HepG2 (cell line): Measurements from ENCODE around the gene FBXO9. TPM values are rescaled to one million over a fixed set of nuclear protein-coding genes. Genes with fewer than 3 reads are reported as not detected.

ENCODE experiments used
- ATAC-seq: fragments of 200-7000 bp; cut with Tn5 transposase; 3 replicates; pipeline ENCODE4 v1.9.1; 2020; ENCODE audit warnings: mild to moderate bottlenecking, moderate library complexity
- BruUV-seq: library from RNA; stranded (reverse); fragments of 400-500 nt; replicated peaks from 2 replicates; lab custom pipeline; 2021; lab: Mats Ljungman, UMichigan
- CTCF ChIA-PET: fragments of 300-600 bp; formaldehyde crosslinking; extraction: SDS; loops from one replicate; lab custom pipeline; 2021; ENCODE audit warnings: low total read pairs, inconsistent platforms, low intra/inter-chr PET ratio; lab: Yijun Ruan, JAX
- POLR2A ChIA-PET: fragments of 350-600 bp; sonication (Branson Sonifier 250); formaldehyde crosslinking; loops from one replicate; lab custom pipeline; 2020; ENCODE audit warnings: antibody characterized with exemption, inconsistent platforms; lab: Yijun Ruan, JAX
- DNase-seq: peaks from one replicate; pipeline ENCODE4 v3.0.0-alpha.2; 2015; ENCODE audit warnings: low spot score
- FAIRE-seq: peaks from 3 replicates; lab custom pipeline; 2011; peaks lifted over from hg19 to GRCh38; lab: Jason Lieb, UNC
- H2AFZ ChIP-seq: one replicate; pipeline ENCODE4 v1.6.1; 2011; ENCODE audit warnings: low read length, inconsistent platforms
- H3K27ac ChIP-seq: fragments of 300-600 bp; 3 replicates; pipeline ENCODE4 v1.8.0; 2011; ENCODE audit warnings: mixed run types, mild to moderate bottlenecking, mixed read lengths, low read length, inconsistent platforms; ENCODE audit not compliant: insufficient read depth; ENCODE audit errors: extremely low read length
- H3K27me3 ChIP-seq, 2 experiments: fragments of 200-600 bp in 1 of 2; 2 replicates in 1 of 2; 3 replicates in 1 of 2; pipeline versions ENCODE4 v1.6.0 to v1.8.0; 2011; ENCODE audit warnings: low read length in 2 of 2, mild to moderate bottlenecking in 2 of 2, moderate library complexity in 2 of 2, inconsistent platforms in 1 of 2; ENCODE audit not compliant: insufficient read depth in 2 of 2, control insufficient read depth in 1 of 2
- H3K36me3 ChIP-seq, 2 experiments: fragments of 200-600 bp in 1 of 2; replicated peaks in 1 of 2; 2 replicates in 1 of 2; 3 replicates in 1 of 2; pipeline versions ENCODE4 v1.5.1 to v1.8.0; 2011; ENCODE audit warnings: low read length in 2 of 2, inconsistent platforms in 1 of 2; ENCODE audit not compliant: insufficient read depth in 2 of 2, control insufficient read depth in 1 of 2
- H3K4me1 ChIP-seq: 2 replicates; pipeline ENCODE4 v1.5.1; 2012; ENCODE audit warnings: low read length, inconsistent platforms; ENCODE audit not compliant: insufficient read depth
- H3K4me2 ChIP-seq: 2 replicates; pipeline ENCODE4 v1.6.0; 2011; ENCODE audit warnings: low read depth, low read length, inconsistent platforms
- H3K4me3 ChIP-seq, 3 experiments: fragments of 200-600 bp in 1 of 3; sonication (generic), shearing (Covaris generic) in 1 of 3; replicated peaks in 1 of 3; 2 replicates each; pipeline ENCODE4 v1.5.1; 2011 to 2016; ENCODE audit warnings: low read length in 3 of 3, inconsistent platforms in 2 of 3, low read depth in 2 of 3, mild to moderate bottlenecking in 2 of 3, control low read depth in 1 of 3, mixed read lengths in 1 of 3; ENCODE audit not compliant: insufficient read depth in 1 of 3
- H3K79me2 ChIP-seq: one replicate; pipeline ENCODE4 v1.6.1; 2011; ENCODE audit warnings: low read length, inconsistent platforms; ENCODE audit not compliant: insufficient read depth
- H3K9ac ChIP-seq: 2 replicates; pipeline ENCODE4 v1.6.0; 2011; ENCODE audit warnings: mild to moderate bottlenecking, low read depth, low read length, inconsistent platforms; ENCODE audit not compliant: insufficient read depth
- H3K9me3 ChIP-seq: 2 replicates; pipeline ENCODE4 v1.5.1; 2012; ENCODE audit warnings: mild to moderate bottlenecking, low read length
- H4K20me1 ChIP-seq: 2 replicates; pipeline ENCODE4 v1.6.0; 2011; ENCODE audit warnings: inconsistent platforms, mild to moderate bottlenecking, low read length, moderate library complexity; ENCODE audit not compliant: insufficient read depth
- CHD2 ChIP-seq: IDR thresholded peaks from 2 replicates; pipeline ENCODE4 v1.6.1; 2011; ENCODE audit warnings: low read depth, low read length, improper control_type of control experiment
- KDM1A ChIP-seq: IDR thresholded peaks from 2 replicates; pipeline ENCODE4 v1.6.1; 2016; ENCODE audit warnings: missing compliant biosample characterization
- KDM5B ChIP-seq: sonication (generic); formaldehyde crosslinking; IDR thresholded peaks from 2 replicates; pipeline ENCODE4 v1.4.0; 2020; ENCODE audit warnings: missing genetic modification reagents, mild to moderate bottlenecking, borderline replicate concordance
- MEIS2 ChIP-seq: sonication (generic); formaldehyde crosslinking; IDR thresholded peaks from 2 replicates; pipeline ENCODE4 v1.9.0; 2021; ENCODE audit warnings: mild to moderate bottlenecking, missing genetic modification reagents
- PRPF4 ChIP-seq: fragments of 200-400 bp; formaldehyde crosslinking; IDR thresholded peaks from 2 replicates; pipeline ENCODE4 v1.6.1; 2016; ENCODE audit warnings: low read length, low read depth; ENCODE audit not compliant: poor library complexity, severe bottlenecking
- SATB2 ChIP-seq: sonication (generic); formaldehyde crosslinking; IDR thresholded peaks from 2 replicates; pipeline ENCODE4 v1.5.0; 2020; ENCODE audit warnings: missing genetic modification reagents
- SMAD3 ChIP-seq: sonication (generic); formaldehyde crosslinking; IDR thresholded peaks from 2 replicates; pipeline ENCODE4 v1.4.0; 2020; ENCODE audit warnings: missing genetic modification reagents
- SRY ChIP-seq: sonication (generic); formaldehyde crosslinking; IDR thresholded peaks from 2 replicates; pipeline ENCODE4 v1.8.0; 2022; ENCODE audit warnings: mild to moderate bottlenecking, missing genetic modification reagents
- ZBTB1 ChIP-seq: sonication (generic); formaldehyde crosslinking; IDR thresholded peaks from 2 replicates; pipeline ENCODE4 v1.4.0; 2020; ENCODE audit warnings: missing genetic modification reagents, borderline replicate concordance
- ZGPAT ChIP-seq: IDR thresholded peaks from 2 replicates; pipeline ENCODE4 v1.6.1; 2016; ENCODE audit warnings: mild to moderate bottlenecking
- ZNF253 ChIP-seq: sonication (generic); formaldehyde crosslinking; IDR thresholded peaks from 2 replicates; pipeline ENCODE4 v1.8.0; 2022; ENCODE audit warnings: mild to moderate bottlenecking, missing genetic modification reagents, borderline replicate concordance
- ZNF292 ChIP-seq: sonication (generic); formaldehyde crosslinking; IDR thresholded peaks from 2 replicates; pipeline ENCODE4 v1.8.1; 2022; ENCODE audit warnings: mild to moderate bottlenecking, low read depth, missing genetic modification reagents, borderline replicate concordance
- ZNF34 ChIP-seq: sonication (generic); formaldehyde crosslinking; IDR thresholded peaks from 2 replicates; pipeline ENCODE4 v1.4.0; 2020; ENCODE audit warnings: mild to moderate bottlenecking, missing genetic modification reagents, borderline replicate concordance
- ZNF572 ChIP-seq: sonication (generic); formaldehyde crosslinking; IDR thresholded peaks from 2 replicates; pipeline ENCODE4 v1.5.1; 2020; ENCODE audit warnings: mild to moderate bottlenecking, missing genetic modification reagents
- ZNF577 ChIP-seq: sonication (generic); formaldehyde crosslinking; IDR thresholded peaks from 2 replicates; pipeline ENCODE4 v1.4.0; 2020; ENCODE audit warnings: mild to moderate bottlenecking, low read depth, missing genetic modification reagents, borderline replicate concordance
- ZNF850 ChIP-seq: sonication (generic); formaldehyde crosslinking; conservative IDR thresholded peaks from 2 replicates; pipeline ENCODE4 v1.9.0; 2021; ENCODE audit warnings: mild to moderate bottlenecking, missing genetic modification reagents
- WGBS: methylation state at CpG from one replicate; pipeline ENCODE4 v1.1.6; 2017; ENCODE audit warnings: low lambda C conversion rate; 5-methylcytosine and 5-hydroxymethylcytosine counted together
- in situ Hi-C: cut with HindIII; loops from 2 replicates; pipeline ENCODE4 v1.10.0; 2017; ENCODE audit warnings: low pct_unique_long_range_greater_than_20kb; ENCODE audit not compliant: extremely low pct_ligation_motif_present
- intact Hi-C: fragments of 100-400 bp; cut with micrococcal nuclease; formaldehyde crosslinking; loops from one replicate; pipeline ENCODE4 v1.10.0; 2022; ENCODE audit not compliant: unreplicated experiment
- polyA plus RNA-seq, 8 experiments: library from polyadenylated mRNA; depleted of rRNA in 3 of 8; stranded (reverse) in 7 of 8; unstranded in 1 of 8; fragments of >200 nt; fragmentation: Illumina TruSeq in 4 of 8; extraction: Trizol in 4 of 8; gene quantifications; 2 replicates each; pipeline versions ENCODE4 v1.2.1 to v1.2.3, GENCODE V29; 2011 to 2016; ENCODE audit warnings: low read depth in 4 of 8, missing spikeins in 1 of 8, mixed read lengths in 1 of 8; ENCODE audit not compliant: insufficient read depth in 1 of 8
- total RNA-seq, 5 experiments: library from RNA; depleted of rRNA; stranded (reverse); fragments of >200 nt; fragmentation: Illumina TruSeq; extraction: Trizol; gene quantifications; 2 replicates each; pipeline ENCODE4 v1.2.3, GENCODE V29; 2016; ENCODE audit warnings: low read depth in 1 of 5
- TF ChIP-seq, protein P1 (sequence below): sonication (generic); formaldehyde crosslinking; conservative IDR thresholded peaks from 2 replicates; pipeline ENCODE4 v1.8.0; 2022; ENCODE audit warnings: mild to moderate bottlenecking, moderate library complexity, missing genetic modification reagents
- TF ChIP-seq, protein P2 (sequence below): sonication (generic); formaldehyde crosslinking; IDR thresholded peaks from 2 replicates; pipeline ENCODE4 v1.4.0; 2020; ENCODE audit warnings: mild to moderate bottlenecking, missing genetic modification reagents, borderline replicate concordance
- TF ChIP-seq, protein P3 (sequence below): sonication (generic); formaldehyde crosslinking; IDR thresholded peaks from 2 replicates; pipeline ENCODE4 v1.4.0; 2020; ENCODE audit warnings: missing genetic modification reagents, borderline replicate concordance

The FBXO9 gene
- total and polyA plus RNA-seq, 2 of the 13 experiments (the other 11 are each of a cell fraction or from before 2014, with no cell fraction given): 64.3 to 98.4 TPM

DNA sequence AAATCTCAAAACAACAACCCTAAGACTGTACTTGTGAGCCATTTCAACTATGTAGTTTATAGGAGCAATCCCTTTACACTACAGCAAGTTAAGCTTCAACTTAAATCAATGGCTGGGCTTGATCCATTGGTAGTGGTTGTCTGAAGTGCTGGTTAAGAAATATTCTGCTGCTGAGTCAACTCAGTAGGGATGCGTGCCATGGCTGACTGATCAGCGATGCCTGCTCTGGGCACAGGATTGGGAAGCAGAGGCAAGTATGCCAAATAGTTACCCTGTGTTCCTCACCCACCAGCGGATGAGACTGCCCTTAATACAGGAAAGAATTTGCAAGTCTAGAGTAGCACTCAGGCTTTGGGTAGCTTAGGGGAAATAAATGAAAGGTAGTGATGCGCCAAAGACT lies 41.9 kb downstream of the FBXO9 start:
- Histone ChIP-seq H3K27ac (no peak overlapping the region), H3K4me3 (no peak overlapping the region), H3K79me2 (no peaks in the 10 kb centered on the region), H3K4me2 (no peak overlapping the region), H3K4me1 (peaks cover 29% of the 10 kb centered on the region), H2AFZ (no peak overlapping the region), H3K9ac (no peak overlapping the region), H3K27me3 (no peaks in the 10 kb centered on the region), H3K9me3 (no peaks in the 10 kb centered on the region)
- CTCF ChIA-PET: no interaction called here
- 72% methylated on average over 4 of the region's 4 CpGs for WGBS
- DNase-seq: no peak
- FAIRE-seq: no peak
- in situ Hi-C loops (no loop called here), intact Hi-C loops (no loop called here)
- POLR2A ChIA-PET: no interaction called here
- ATAC-seq: no peak
- BruUV-seq: no TSS peak
- no peak for TF ChIP-seq SMAD3 (CRISPR knock-in tag)
- no peak for TF ChIP-seq ZNF253 (CRISPR knock-in tag)
- TF ChIP-seq MEIS2 (CRISPR knock-in tag): no peak
- TF ChIP-seq, protein P1, sequence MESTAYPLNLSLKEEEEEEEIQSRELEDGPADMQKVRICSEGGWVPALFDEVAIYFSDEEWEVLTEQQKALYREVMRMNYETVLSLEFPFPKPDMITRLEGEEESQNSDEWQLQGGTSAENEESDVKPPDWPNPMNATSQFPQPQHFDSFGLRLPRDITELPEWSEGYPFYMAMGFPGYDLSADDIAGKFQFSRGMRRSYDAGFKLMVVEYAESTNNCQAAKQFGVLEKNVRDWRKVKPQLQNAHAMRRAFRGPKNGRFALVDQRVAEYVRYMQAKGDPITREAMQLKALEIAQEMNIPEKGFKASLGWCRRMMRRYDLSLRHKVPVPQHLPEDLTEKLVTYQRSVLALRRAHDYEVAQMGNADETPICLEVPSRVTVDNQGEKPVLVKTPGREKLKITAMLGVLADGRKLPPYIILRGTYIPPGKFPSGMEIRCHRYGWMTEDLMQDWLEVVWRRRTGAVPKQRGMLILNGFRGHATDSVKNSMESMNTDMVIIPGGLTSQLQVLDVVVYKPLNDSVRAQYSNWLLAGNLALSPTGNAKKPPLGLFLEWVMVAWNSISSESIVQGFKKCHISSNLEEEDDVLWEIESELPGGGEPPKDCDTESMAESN (CRISPR knock-in tag): no peak
- TF ChIP-seq ZNF34 (CRISPR knock-in tag): no peak
- TF ChIP-seq PRPF4: no peak
- TF ChIP-seq SRY: no peak
- TF ChIP-seq ZBTB1: no peak
- TF ChIP-seq ZGPAT: no peak
- TF ChIP-seq ZNF572 (CRISPR knock-in tag): no peak
- no peak for TF ChIP-seq SATB2 (CRISPR knock-in tag)
- no peak for TF ChIP-seq CHD2
- no peak for TF ChIP-seq ZNF577 (CRISPR knock-in tag)
- TF ChIP-seq, protein P2, sequence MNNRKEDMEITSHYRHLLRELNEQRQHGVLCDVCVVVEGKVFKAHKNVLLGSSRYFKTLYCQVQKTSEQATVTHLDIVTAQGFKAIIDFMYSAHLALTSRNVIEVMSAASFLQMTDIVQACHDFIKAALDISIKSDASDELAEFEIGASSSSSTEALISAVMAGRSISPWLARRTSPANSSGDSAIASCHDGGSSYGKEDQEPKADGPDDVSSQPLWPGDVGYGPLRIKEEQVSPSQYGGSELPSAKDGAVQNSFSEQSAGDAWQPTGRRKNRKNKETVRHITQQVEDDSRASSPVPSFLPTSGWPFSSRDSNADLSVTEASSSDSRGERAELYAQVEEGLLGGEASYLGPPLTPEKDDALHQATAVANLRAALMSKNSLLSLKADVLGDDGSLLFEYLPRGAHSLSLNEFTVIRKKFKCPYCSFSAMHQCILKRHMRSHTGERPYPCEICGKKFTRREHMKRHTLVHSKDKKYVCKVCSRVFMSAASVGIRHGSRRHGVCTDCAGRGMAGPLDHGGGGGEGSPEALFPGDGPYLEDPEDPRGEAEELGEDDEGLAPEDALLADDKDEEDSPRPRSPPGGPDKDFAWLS (CRISPR knock-in tag): no peak
- TF ChIP-seq KDM1A (CRISPR knock-in tag): no peak
- TF ChIP-seq, protein P3, sequence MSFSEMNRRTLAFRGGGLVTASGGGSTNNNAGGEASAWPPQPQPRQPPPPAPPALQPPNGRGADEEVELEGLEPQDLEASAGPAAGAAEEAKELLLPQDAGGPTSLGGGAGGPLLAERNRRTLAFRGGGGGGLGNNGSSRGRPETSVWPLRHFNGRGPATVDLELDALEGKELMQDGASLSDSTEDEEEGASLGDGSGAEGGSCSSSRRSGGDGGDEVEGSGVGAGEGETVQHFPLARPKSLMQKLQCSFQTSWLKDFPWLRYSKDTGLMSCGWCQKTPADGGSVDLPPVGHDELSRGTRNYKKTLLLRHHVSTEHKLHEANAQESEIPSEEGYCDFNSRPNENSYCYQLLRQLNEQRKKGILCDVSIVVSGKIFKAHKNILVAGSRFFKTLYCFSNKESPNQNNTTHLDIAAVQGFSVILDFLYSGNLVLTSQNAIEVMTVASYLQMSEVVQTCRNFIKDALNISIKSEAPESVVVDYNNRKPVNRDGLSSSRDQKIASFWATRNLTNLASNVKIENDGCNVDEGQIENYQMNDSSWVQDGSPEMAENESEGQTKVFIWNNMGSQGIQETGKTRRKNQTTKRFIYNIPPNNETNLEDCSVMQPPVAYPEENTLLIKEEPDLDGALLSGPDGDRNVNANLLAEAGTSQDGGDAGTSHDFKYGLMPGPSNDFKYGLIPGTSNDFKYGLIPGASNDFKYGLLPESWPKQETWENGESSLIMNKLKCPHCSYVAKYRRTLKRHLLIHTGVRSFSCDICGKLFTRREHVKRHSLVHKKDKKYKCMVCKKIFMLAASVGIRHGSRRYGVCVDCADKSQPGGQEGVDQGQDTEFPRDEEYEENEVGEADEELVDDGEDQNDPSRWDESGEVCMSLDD (CRISPR knock-in tag): no peak
- TF ChIP-seq KDM5B (CRISPR knock-in tag): no peak
- TF ChIP-seq ZNF292 (CRISPR knock-in tag): no peak
- TF ChIP-seq ZNF850: no peak
- TF ChIP-seq, all 625 proteins: peak for 0
- H3K36me3 ChIP-seq: no peaks in the 10 kb centered on the region; a peak in 1 of 5 replicates
- H4K20me1 ChIP-seq: no peaks in the 10 kb centered on the region
